ENCODE measurements around the gene TNFAIP1. TPM values are rescaled to one million over a fixed set of nuclear protein-coding genes. Genes with fewer than 3 reads are reported as not detected.
A peak's percentile ranks its signal among the peaks of the same experiment; 100 is the strongest.

TNFAIP1 gene
- total RNA-seq, 1 donor = 31.8 TPM

DNA sequence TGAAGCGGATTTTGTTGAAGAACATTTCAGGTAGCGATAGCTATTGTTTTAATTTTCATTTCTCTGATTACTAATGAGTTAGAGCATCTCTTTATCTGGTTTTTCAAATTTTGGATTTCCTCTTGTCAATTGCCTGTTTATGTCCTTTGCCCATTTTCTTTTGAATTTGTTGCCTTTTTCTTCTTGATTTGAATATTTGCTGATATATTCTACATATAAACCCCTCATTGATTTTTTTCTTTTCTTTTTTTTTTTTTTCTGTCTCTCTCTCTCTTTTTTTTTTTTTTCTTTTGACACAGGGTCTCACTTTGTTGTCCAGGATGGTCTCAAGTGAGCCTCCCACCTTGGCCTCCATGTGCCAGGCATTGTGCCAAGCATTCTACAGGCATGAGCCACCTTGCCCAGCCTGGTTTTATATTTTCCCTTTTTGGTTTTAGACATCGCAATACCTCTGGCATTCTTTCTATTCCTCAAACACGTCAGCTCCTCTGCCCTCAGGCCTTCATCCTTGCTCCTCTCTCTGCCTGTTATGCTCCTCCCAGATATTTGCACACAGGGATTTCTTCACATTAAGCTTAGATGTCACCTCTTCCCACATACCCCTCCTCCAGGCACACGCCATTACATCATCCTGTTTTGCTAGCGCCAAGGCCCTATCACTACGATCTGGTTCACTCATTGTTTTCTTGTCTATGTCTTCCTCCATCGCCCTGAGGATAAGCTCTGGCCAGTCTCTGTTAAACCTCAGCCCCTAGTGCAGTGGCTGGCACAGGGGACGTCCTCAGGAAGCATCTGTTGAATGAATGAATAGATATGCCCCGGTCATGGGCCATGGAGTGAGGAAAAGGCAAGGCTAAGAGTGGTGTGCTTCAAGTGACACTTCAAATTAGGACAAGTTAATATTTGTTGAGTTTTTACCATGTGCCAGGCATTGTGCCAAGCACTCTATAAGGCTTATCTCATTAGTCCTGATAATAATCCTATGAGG lies 44.5 kb downstream of the TNFAIP1 start:
- H2AFZ ChIP-seq (ENCODE audit: low read length) = no peak overlapping the region
- no peak for TF ChIP-seq CTCF (IDR thresholded peaks at IDR 0.05; ENCODE audit: extremely low read depth, low read depth, low read length)
- H3K36me3 ChIP-seq (ENCODE audit: insufficient read depth, low read length) = no peaks in the 10 kb centered on the region
- H4K20me1 ChIP-seq (ENCODE audit: insufficient read depth, low read length) = no peaks in the 10 kb centered on the region
- H3K4me2 ChIP-seq (ENCODE audit: insufficient read depth, low read length) = no peak overlapping the region
- no peaks in the 10 kb centered on the region for H3K79me2 ChIP-seq (ENCODE audit: insufficient read depth, low read length)
- H3K4me3 ChIP-seq (ENCODE audit: insufficient read depth, low read length) = no peak overlapping the region
- H3K9me3 ChIP-seq (ENCODE audit: low read depth, low read length) = no peaks in the 10 kb centered on the region
- H3K27ac ChIP-seq (ENCODE audit: low read depth, low read length) = no peak overlapping the region
- DNase-seq (ENCODE audit: insufficient read length, low spot score, missing footprints) = no peak
- no peaks in the 10 kb centered on the region for H3K27me3 ChIP-seq (ENCODE audit: insufficient read depth, low read length)
- no peaks in the 10 kb centered on the region for H3K4me1 ChIP-seq (ENCODE audit: insufficient read depth, low read length)

- Histone ChIP-seq H3K4me3 (ENCODE audit: insufficient read depth, low read length) (no peak overlapping the region), H3K4me1 (ENCODE audit: insufficient read depth, low read length) (no peaks in the 10 kb centered on the region), H3K79me2 (ENCODE audit: insufficient read depth, low read length) (no peaks in the 10 kb centered on the region), H4K20me1 (ENCODE audit: insufficient read depth, low read length) (no peaks in the 10 kb centered on the region), H3K4me2 (ENCODE audit: insufficient read depth, low read length) (no peak overlapping the region), H3K27me3 (ENCODE audit: insufficient read depth, low read length) (no peaks in the 10 kb centered on the region), H3K9me3 (ENCODE audit: low read depth, low read length) (no peaks in the 10 kb centered on the region), H3K27ac (ENCODE audit: low read depth, low read length) (no peak overlapping the region), H3K36me3 (ENCODE audit: insufficient read depth, low read length) (no peaks in the 10 kb centered on the region), H2AFZ (ENCODE audit: low read length) (no peak overlapping the region)
- TF ChIP-seq CTCF (IDR thresholded peaks at IDR 0.05; ENCODE audit: extremely low read depth, low read depth, low read length) = no peak
- no peak for DNase-seq (ENCODE audit: insufficient read length, low spot score, missing footprints)
Measured at GRCh38 chr17:28381141-28381825, 45.7 kb downstream of the TNFAIP1 start.

- Histone ChIP-seq H3K4me1 (ENCODE audit: insufficient read depth, low read length) (no peaks in the 10 kb centered on the region), H3K4me2 (ENCODE audit: insufficient read depth, low read length) (peak overlapping the region; percentile 36), H4K20me1 (ENCODE audit: insufficient read depth, low read length) (no peaks in the 10 kb centered on the region), H3K9me3 (ENCODE audit: low read depth, low read length) (no peaks in the 10 kb centered on the region), H2AFZ (ENCODE audit: low read length) (no peak overlapping the region), H3K27ac (ENCODE audit: low read depth, low read length) (no peak overlapping the region), H3K79me2 (ENCODE audit: insufficient read depth, low read length) (no peaks in the 10 kb centered on the region), H3K4me3 (ENCODE audit: insufficient read depth, low read length) (peak overlapping the region; percentile 28), H3K27me3 (ENCODE audit: insufficient read depth, low read length) (no peaks in the 10 kb centered on the region), H3K36me3 (ENCODE audit: insufficient read depth, low read length) (no peaks in the 10 kb centered on the region)
- TF ChIP-seq CTCF (IDR thresholded peaks at IDR 0.05; ENCODE audit: extremely low read depth, low read depth, low read length) = no peak
- no peak for DNase-seq (ENCODE audit: insufficient read length, low spot score, missing footprints)
Measured at GRCh38 chr17:28384281-28385036, 48.9 kb downstream of the TNFAIP1 start.
